ENCODE results near the gene ADAMTSL1. TPM values are rescaled to one million over a fixed set of nuclear protein-coding genes. Genes with fewer than 3 reads are reported as not detected.

ADAMTSL1 gene
- total RNA-seq, 1 experiment from 2014 or later, result 0.94 TPM

- peaks cover 8% of the 10 kb centered on the region for H3K4me1 Mint-ChIP-seq
- ChIA-PET CTCF (interaction anchor here (0.7 kb wide), 1 partner anchor 184 kb away, joined by 3 read pairs; no protein-coding TSS in a partner anchor), POLR2A (no interaction called here)
- H3K4me3 Mint-ChIP-seq, result no peak overlapping the region
- TF ChIP-seq ETV6 (CRISPR knock-in tag; IDR thresholded peaks at IDR 0.05) (no peak), HMGXB4 (CRISPR knock-in tag; IDR thresholded peaks at IDR 0.05) (no peak), ZNF263 (CRISPR knock-in tag; IDR thresholded peaks at IDR 0.05; ENCODE audit: low read depth) (no peak), RORB (CRISPR knock-in tag; IDR thresholded peaks at IDR 0.05) (no peak), ZNF219 (CRISPR knock-in tag; IDR thresholded peaks at IDR 0.05; ENCODE audit: borderline replicate concordance) (no peak), MYBL2 (CRISPR knock-in tag; IDR thresholded peaks at IDR 0.05) (no peak), ZNF232 (CRISPR knock-in tag; IDR thresholded peaks at IDR 0.05) (no peak), FOXP4 (CRISPR knock-in tag; IDR thresholded peaks at IDR 0.05) (no peak), CBFB (CRISPR knock-in tag; IDR thresholded peaks at IDR 0.05; ENCODE audit: low read depth) (no peak), JAZF1 (CRISPR knock-in tag; IDR thresholded peaks at IDR 0.05) (no peak), FOXP1 (CRISPR knock-in tag; IDR thresholded peaks at IDR 0.05; ENCODE audit: borderline replicate concordance) (no peak), MLX (CRISPR knock-in tag; IDR thresholded peaks at IDR 0.05) (no peak), GRHL2 (CRISPR knock-in tag; IDR thresholded peaks at IDR 0.05; ENCODE audit: insufficient replicate concordance, severe bottlenecking) (no peak), ATF1 (CRISPR knock-in tag; IDR thresholded peaks at IDR 0.05) (no peak), ELF4 (CRISPR knock-in tag; IDR thresholded peaks at IDR 0.05; ENCODE audit: low read depth) (no peak), JUN (CRISPR knock-in tag; IDR thresholded peaks at IDR 0.05) (no peak), IRF1 (CRISPR knock-in tag; IDR thresholded peaks at IDR 0.05) (no peak), ATF3 (CRISPR knock-in tag; conservative IDR thresholded peaks at IDR 0.05) (no peak), SP1 (CRISPR knock-in tag; conservative IDR thresholded peaks at IDR 0.05) (no peak)
- H3K27ac Mint-ChIP-seq, result no peak overlapping the region
- H3K36me3 Mint-ChIP-seq, result no peaks in the 10 kb centered on the region
- H3K27me3 Mint-ChIP-seq (ENCODE audit: low read depth), result no peaks in the 10 kb centered on the region
- DNase-seq (ENCODE audit: low spot score) (no peak), ATAC-seq (peak; percentile 51)
- H3K9me3 Mint-ChIP-seq, result no peaks in the 10 kb centered on the region
Observed at GRCh38 chr9:18626046-18626698, 152.2 kb downstream of the ADAMTSL1 start.

GRCh38 chr9:18629136-18629535 is 155.2 kb downstream of the ADAMTSL1 start:
- ChIA-PET CTCF (no interaction called here), POLR2A (no interaction called here)
- ATAC-seq (no peak), DNase-seq (ENCODE audit: low spot score) (no peak)
- Mint-ChIP-seq H3K36me3 (no peaks in the 10 kb centered on the region), H3K9me3 (no peaks in the 10 kb centered on the region), H3K4me1 (peaks cover 8% of the 10 kb centered on the region), H3K27me3 (ENCODE audit: low read depth) (no peaks in the 10 kb centered on the region), H3K27ac (no peak overlapping the region), H3K4me3 (no peak overlapping the region)
- TF ChIP-seq TP53 (CRISPR knock-in tag; IDR thresholded peaks at IDR 0.05) (no peak), ZMAT4 (CRISPR knock-in tag; IDR thresholded peaks at IDR 0.05) (no peak), ZNF423 (CRISPR knock-in tag; IDR thresholded peaks at IDR 0.05) (no peak), OVOL2 (CRISPR knock-in tag; IDR thresholded peaks at IDR 0.05; ENCODE audit: borderline replicate concordance) (no peak), AFF4 (CRISPR knock-in tag; IDR thresholded peaks at IDR 0.05; ENCODE audit: borderline replicate concordance) (no peak), NFE2L1 (CRISPR knock-in tag; IDR thresholded peaks at IDR 0.05) (no peak), ZBTB43 (CRISPR knock-in tag; IDR thresholded peaks at IDR 0.05) (no peak), ELF4 (CRISPR knock-in tag; IDR thresholded peaks at IDR 0.05; ENCODE audit: low read depth) (no peak)
